Activated CD8-positive, alpha-beta memory T cell treated with anti-CD3 and anti-CD28 coated beads, Interleukin-2, amount 50 U/mL, for 24 hours (primary cell): ENCODE results near the gene SMU1.
"Not testable (repeated sequence)": the region's sequence is repeated elsewhere in the genome, so short reads cannot be mapped to it uniquely, and the experiment has no call there.

Experiments used
- DNase-seq: peaks from one replicate; pipeline ENCODE4 v3.0.0-alpha.2; 2020; ENCODE audit errors: extremely low read depth

Gene SMU1

DNA sequence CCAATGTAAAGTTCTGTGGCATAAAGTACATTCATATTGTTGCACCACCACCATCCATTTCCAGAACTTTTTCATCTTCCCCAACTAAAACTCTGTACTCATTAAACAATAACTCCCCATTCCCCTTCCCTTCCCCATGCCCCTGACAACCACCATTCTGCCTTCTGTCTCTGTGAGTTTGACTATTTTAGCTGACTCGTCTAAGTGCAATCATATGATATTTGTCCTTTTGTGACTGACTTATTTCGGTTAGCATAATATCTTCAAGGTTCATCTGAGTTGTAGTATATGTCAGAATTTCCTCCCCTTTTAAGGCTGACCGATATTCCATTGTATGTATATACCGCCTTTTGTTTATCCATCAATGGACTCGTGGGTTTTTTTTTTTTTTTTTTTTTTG, 29.0 kb upstream of the SMU1 start:
- DNase-seq: no peak

DNA sequence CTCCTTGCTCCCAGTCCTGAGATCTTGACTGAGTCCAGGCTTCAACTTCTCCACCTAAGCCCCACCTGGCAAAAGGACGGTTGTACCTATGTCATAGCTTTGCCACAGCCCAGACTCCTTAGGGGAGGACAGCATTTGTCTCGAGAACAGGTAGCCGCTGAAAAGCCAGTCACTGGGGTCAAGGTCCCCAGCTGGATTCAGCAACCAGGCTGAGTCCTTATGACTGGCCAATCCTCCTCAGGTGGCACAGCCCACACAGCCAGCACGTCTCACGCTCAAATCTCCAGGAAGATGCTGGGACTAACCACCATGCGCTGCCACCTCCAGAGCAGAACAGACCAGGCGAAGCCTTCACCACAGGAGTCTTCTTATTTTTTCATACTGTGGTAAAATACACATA, 27.9 kb upstream of the SMU1 start:
- no peak for DNase-seq

DNA sequence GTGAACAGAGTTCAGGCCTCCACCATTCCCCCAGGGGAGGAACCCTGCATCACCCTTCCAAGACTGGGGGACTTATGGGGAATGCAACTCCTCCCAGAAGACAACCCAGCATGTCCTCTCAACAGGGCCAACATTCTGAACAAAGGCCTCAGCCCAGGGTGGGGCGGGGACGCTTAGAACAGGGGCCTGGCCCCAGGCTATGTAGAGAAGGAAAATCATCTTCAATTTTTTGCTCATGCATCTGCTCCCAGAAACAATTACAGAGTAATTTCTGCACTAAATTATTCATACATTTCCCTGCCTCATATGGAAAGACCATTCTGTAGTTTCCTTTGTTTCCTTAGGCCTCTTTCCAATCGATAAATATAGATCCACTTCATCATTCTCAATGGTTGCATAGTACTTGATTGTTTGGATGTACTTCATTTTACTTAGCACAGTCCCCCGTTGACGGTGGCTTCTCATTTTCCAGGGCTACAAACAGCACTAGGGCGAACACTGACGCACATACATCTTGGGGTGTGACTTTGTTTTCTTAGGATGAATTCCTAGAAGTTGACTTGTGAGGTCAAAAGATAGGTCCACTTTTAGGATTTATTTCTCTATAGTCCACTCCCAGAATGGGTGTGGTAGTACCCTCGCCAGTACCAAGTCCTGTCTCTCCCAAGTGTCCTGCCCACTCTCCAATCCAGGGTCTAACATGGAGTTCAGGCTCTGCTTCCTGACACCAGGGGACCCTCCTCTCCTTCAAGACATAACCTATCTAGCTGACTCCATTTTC, 27.2 kb upstream of the SMU1 start:
- no peak for DNase-seq

DNA sequence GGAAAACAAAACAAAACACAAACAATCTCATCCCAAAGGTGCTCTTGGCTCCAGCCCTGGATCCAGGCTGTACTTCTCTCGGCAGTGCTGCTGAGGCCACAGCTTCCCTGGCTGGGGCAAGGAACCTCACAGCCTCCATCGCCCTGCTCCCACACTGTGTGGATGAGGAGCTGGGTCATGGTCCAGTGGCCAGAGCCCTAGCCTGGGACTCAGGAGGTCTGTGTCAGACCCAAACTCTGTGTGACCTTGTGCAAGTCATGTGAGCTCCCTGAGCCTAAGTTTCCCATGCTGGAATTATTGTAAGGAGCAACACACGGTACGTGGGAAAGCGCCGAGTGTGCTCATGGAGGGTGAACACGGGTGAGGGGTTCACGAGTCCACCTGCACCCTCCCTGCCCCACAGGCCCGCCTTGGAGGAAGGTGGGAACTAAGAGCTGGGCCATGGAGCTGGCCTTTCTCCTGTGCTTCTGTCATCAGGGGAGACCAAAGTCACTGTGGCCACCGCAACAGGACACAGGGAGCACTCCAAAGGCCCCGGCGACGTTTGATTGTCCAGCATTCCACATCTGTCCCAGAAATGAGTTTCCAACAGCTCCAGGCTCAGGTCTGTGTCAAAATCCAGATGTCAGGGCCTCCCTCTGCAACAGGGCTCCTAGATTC, 26.2 kb upstream of the SMU1 start:
- DNase-seq: no peak

DNA sequence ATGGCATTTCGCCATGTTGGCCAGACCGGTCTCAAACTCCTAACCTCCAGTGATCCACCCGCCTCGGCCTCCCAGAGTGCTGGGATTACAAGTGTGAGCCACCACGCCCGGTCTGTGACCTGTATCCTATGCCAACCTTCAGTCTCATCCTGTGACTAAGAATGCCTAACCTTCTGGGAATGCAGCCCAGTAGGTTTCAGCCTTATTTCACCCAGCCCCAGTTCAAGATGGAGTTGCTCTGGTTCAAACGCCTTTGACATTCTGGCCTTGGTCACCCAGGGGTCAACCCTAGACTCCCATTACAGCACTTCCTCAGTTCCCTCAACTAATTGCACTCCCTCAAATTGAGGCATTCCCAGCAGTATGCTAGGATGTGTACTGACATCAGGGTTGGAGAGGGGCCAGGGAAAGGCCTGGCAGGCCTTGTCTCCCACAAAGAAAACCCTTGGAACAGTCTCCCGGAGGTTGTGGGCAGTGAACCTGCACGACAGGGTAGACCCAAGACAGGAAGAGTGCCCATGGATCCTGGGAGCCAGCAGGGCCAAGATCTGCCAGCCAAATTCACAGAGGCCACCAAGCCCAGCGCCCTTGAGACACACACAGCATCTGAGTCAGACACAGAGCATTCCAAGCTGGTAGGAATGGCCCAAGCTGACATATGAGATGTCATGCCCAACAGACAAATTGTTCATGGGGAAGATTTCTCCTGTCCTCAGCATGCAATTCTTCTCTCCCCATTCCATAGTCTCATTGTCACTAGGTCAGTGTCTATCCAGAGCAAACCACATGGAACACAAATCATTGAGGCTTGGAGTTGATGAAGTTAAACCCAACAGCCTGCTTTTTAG, 24.9 kb upstream of the SMU1 start:
- DNase-seq: no peak

DNA sequence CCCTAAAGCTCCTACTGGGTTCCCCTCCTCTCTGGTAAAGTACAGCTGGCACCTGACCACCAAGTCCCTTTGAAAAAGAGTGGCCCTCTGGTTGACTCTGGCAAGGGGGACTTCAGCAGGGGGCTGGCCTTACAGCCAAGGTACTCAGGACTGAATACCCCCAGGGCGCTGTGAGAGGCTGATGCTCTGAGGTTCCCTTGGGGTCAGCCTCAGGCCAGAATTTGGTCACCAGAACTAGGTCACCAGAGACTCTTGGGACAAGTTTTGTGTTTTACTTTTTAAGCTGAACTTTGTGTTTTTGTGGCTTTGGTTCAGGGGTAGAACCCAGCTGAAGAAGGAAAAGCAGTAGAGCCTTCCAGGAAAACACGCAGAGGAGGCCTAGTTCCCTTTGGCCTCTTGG, 23.3 kb upstream of the SMU1 start:
- DNase-seq: no peak

DNA sequence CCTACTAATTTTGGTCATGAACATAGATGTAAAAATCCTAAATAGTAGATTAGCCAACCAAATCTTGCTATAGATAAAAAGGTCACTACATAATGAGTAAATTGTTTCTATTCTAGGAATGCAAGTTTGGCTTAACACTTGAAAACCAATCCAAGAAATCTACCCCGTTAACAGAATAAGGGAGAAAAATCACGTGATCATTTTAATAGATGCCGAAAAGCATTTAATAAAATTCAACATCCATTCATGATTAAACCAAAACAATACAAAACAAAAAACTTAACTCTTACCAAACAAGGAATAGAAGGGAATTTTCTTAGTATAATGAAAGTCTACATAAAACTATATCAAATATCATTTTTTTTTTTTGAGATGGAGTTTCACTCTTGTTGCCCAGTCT, 20.7 kb upstream of the SMU1 start:
- no peak for DNase-seq

DNA sequence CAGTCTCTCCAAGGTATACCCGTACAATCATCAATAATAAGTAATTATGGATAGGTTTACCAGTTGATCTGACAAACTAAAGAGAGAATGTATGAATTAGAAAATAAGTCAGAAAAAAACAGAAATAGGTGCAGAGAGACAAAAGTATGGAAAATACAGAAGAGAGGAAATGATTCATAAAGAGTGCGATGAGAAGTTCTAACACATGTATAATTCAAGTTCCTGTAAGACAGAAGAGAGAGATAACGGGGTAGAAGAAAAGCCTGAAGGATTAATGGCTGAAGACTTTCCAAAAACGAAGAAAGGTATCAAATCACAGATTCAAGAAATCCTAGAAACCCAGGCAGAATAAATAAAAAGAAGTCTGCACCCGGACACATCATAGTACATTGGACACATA, 16.2 kb upstream of the SMU1 start:
- DNase-seq: no peak

DNA sequence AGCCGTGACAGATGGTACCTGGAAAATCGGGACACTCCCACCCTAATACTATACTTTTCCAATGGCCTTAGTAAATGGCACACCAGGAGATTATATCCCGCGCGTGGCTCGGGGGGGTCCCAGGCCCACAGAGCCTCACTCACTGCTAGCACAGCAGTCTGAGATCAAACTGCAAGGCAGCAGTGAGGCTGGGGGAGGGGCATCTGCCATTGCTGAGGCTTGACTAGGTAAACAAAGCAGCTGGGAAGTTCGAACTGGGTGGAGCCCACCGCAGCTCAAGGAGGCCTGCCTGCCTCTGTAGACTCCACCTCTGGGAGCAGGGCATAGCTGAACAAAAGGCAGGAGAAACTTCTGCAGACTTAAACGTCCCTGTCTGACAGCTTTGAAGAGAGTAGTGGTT, 9.2 kb upstream of the SMU1 start:
- DNase-seq: not testable (repeated sequence)

DNA sequence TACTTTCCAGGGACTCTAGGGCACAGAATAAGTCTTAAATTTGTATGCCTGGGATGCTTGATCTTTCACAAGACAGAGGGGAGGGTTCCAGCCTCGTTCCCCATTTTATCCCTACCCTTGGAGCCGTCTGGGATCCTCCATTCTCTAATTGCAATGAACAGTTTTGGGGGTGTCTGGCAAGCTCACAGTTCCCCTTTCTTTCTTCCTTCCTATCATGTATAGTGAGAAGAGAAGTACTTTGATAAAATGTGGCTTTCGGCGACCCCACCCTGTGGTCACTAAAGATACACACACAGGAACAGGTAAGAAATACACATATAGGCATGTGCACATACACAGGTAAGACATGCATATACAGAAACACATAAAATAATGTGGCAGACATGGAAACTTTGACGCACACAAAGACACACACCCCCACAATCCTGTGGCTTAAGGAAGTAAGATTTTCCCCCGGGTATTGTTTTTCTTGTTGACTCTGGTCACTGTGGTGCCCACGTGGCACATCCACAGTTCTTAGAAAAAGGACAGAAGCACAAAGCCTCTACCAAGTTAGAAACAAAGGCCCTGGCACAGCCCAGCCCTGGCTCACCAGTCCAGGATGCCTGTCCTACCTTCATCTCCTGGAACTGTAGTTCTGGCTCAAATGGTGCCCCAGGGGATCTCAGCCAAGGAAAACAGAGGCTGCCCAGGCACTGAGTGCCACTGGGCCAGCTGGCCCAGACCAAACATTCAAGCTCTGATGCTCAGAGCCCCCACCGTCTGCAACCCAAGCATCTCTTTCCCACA, 6.3 kb upstream of the SMU1 start:
- DNase-seq: no peak

DNA sequence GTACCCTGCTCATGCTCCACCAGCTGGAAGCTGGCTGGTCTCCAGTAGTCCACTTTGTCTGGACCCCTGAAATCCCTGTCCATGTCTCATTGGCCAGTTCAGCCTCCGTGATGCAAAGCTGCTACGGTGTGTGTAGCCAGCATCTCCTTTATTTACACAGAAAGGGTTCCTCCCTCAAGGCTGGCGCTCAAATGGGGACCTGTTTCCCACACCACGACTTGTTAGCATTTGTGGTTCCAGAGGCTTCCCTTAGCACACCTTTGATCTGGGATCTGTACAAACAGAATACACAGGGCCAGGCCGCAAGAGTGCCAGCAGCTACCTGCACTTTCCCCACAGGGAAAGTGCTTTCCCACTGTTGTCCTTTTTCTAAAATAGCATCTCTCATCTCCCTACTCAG, 5.7 kb upstream of the SMU1 start:
- no peak for DNase-seq

DNA sequence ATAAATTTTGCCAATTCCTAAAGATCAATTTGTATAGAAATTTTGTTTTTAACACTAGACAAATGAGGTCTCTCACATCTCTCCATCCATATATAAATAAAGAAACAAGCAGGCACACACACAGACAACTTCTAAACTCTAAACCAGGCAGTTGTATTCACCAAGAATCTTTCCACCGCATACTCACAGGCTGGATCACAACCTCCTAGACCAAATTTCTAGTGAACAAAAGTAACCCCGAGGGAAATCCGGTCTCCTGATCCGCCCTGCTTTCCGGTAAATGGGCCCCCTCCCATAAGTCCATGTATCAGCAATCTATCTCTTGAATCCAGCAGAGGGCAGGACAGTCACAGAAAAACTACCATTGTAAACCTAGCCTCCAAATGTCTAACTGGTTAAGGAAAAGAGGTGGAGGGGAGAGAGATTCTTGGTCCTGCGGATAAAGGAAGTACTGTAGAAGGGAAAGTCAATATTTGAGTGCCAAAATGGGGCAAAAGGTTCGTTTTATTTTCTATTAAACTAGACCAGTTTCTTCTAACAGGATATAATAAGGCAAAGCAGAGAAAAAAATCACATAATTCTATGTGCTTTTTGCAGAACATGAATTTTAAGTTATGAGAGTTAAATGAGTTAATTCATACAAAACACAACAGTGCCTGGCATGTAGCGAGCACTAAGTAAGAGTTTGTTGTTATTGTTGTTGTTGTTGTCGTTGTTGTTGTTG, 4.8 kb upstream of the SMU1 start:
- DNase-seq: peak; percentile 24

DNA sequence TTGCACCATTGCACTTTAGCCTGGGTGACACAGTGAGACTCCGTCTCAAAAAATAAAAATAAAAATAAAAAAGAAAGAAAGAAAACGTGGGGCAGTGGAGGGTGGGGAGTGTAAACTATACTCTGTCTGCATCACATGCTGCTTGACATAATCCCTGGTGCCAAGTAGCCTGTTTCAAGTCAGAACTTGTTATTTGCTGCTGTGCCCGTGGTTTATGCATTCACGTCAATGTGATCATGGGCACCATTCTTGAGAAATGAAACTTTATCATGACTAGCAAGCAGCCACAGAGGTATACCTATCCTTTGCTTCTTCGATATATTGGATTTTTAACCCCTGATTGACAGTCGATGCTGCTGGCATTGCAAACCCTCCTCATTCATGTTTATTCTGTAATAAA, 4.1 kb upstream of the SMU1 start:
- DNase-seq: no peak

DNA sequence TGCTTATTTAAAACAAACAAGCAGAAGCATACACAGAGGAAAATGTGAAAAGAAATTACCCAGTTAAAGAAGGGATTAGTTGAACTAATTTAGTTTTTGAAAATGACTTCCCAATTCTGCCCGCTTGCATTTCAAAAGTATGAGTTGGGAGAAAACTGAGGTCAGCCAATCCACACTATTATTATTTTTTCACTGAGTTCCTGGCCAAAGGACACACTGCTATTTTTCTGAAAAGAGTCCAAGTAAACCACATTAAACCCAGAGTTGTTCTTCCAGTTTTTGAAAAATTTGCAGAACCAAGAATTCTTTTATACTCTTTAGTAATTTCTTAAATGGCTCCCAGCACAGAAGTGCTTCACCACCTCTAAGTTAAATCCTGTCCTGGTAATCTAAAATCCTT, 7.5 kb downstream of the SMU1 start:
- DNase-seq: no peak

DNA sequence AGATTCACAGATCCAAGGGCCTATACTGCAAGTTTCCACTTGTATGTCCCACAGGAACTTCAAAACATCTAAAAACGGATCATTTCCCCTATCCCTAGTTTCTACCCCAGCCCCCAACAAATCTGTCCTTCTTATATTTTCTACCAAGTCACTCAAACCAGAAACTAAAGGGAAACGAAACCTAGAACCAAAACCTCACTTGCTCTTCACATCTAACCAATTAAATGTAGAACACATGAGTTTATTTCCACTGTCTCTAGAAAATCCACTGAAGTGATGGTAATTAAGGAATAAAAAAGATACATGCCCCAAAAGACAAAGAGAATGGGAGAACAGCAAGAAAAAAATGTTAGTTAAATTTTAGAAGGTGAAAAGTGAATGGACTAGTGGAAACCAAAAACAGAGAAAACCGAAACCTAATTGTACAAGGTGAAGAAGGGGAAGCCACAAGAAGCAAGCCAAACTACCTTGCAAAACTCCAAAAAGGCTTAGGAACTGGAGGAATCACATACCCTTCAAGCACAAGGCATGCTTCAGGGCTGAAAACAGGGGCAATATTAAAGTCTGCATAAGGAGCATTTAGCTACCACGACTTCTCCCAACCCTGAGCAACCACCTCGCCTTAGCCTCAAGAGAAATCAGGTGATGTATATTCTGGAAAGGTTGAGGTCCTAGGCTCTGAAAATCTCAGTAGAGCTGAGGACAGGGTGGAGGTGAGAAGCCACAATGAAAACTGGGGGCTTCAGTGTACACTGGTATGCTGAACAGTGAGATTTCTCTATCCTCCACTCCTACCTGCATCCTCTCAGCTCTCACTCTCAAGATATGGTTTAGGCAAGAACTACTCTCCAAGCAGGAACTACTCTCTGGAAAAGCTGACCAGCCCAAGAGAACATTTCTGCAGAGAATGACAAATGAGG, 11.1 kb downstream of the SMU1 start:
- DNase-seq: no peak

DNA sequence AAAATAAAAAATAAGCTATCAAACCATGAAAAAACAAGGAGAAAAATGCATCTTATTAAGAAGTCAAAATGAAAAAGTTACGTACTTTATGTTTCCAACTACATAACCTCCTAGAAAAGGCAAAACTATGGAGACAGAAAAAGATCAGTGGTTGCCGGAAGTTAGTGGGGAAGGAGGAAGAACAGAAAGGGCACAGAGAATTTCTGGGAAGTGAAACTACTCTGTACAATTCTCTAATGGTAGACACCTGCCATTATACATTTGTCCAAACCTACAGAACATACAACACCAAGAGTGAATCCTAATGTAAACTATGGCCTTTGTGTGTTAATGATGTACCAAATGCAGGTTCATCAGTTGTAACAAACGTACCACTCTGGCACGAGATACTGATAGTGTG, 25.3 kb downstream of the SMU1 start:
- no peak for DNase-seq

DNA sequence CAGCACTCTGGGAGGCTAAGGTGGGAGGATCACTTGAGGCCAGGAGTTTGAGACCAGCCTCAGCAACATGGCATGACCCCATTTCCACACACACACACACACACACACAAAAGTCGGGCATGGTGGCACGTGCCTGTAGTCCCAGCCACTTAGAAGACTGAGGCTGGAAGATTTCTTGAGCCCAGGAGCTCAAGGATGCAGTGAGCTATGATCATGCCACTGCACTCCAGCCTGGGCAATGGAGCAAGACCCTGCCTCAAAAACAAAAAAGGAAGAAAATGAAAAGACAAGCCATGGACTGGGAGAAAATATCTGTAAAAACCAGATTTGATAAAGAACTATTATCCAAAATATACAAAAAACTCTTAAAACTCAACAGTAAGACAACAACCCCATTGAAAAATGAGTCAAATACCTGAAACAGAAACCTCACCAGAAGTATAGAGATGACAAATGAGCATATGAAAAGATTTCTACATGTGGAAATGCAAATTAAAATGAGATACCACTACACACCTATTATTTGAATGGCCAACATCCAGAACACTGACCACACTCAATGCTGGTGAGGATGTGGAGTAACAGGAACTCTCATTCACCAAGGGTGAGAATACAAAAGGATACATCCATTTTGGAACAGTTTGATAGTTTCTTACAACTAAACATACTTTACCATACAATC, 26.7 kb downstream of the SMU1 start:
- no peak for DNase-seq

DNA sequence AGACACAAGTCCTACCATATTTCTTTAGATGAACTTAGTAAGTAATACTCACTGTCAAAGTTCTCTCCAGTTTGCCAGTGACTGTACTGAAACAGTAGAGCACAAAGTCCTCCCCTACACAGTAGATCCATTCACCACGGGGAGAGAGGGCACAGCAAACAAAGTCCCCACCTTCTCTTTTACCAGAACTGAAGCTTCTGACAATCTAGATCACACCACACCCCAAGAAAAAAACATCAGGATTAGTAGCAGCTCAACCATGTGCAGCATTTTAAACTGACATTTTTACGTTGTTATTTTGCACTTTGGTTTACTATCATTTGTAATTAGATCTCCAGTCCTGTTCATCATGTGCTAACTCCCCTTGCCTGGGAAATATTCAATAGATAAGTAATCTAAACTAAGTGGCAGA, 28.4 kb downstream of the SMU1 start:
- no peak for DNase-seq

DNA sequence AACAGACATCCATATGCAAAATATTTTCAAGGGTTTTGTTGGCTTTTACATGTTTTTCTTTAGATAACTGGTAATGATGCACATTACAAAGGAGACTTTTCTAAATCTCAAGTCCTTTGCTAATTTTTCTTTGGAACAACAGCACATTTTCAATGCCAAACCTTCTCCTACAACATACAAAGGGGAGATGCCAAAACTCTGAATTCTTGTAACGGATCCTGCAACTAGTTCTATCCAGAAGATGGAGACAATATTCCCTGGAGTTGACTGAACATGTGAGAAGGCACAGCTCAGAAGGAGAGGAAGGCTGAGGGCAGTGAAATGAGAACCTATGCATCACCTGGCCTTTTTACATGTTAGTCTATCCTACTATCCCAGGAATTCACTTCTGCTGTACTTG, 30.4 kb downstream of the SMU1 start:
- no peak for DNase-seq
